Transverse colon (tissue), 4 donors: Measurements from ENCODE around the gene SYAP1. TPM values are rescaled to one million over a fixed set of nuclear protein-coding genes. Genes with fewer than 3 reads are reported as not detected.

Experiments
- DNase-seq: peaks from one replicate; pipeline ENCODE4 v3.0.0-alpha.2; 2019
- H3K27ac ChIP-seq, 4 donors: fragments of 200-600 bp; sonication (generic); 2 replicates each; pipeline ENCODE4 v1.5.1; 2016 to 2018; ENCODE audit warnings: inconsistent platforms in 4 of 4
- H3K27me3 ChIP-seq: fragments of 200-600 bp; sonication (generic); 2 replicates; pipeline ENCODE4 v1.5.1; 2017; ENCODE audit warnings: inconsistent platforms
- H3K36me3 ChIP-seq, 4 donors: fragments of 200-600 bp; sonication (generic); 2 replicates each; pipeline ENCODE4 v1.5.1; 2017 to 2019; ENCODE audit warnings: inconsistent platforms in 4 of 4
- H3K4me1 ChIP-seq, 4 donors: fragments of 200-600 bp; sonication (generic); 2 replicates each; pipeline ENCODE4 v1.5.1; 2017 to 2020; ENCODE audit warnings: inconsistent platforms in 4 of 4
- H3K4me3 ChIP-seq, 4 donors: fragments of 200-600 bp; sonication (generic); 1 replicate in 1 of 4; 2 replicates in 3 of 4; pipeline versions ENCODE4 v1.5.1 to v1.6.1; 2017 to 2019; ENCODE audit warnings: inconsistent platforms in 4 of 4
- H3K9me3 ChIP-seq, 2 donors: fragments of 200-600 bp; sonication (generic); 2 replicates each; pipeline ENCODE4 v1.5.1; 2017 to 2019; ENCODE audit warnings: inconsistent platforms in 2 of 2
- CTCF ChIP-seq, 5 experiments: fragments of 200-600 bp in 3 of 5; fragments of 450-650 bp in 2 of 5; sonication (generic) in 3 of 5; IDR thresholded peaks; 1 replicate in 2 of 5; 2 replicates in 3 of 5; pipeline ENCODE4 v1.5.1; 2016 to 2017; ENCODE audit warnings: antibody characterized with exemption in 5 of 5, inconsistent platforms in 3 of 5, mild to moderate bottlenecking in 2 of 5, moderate library complexity in 1 of 5
- EP300 ChIP-seq: sonication (generic); formaldehyde crosslinking; IDR thresholded peaks from one replicate; pipeline ENCODE4 v1.6.1; 2017; ENCODE audit warnings: antibody characterized with exemption, low read depth
- POLR2A ChIP-seq: fragments of 450-650 bp; IDR thresholded peaks from one replicate; pipeline ENCODE4 v1.6.1; 2016; ENCODE audit warnings: antibody characterized with exemption, mild to moderate bottlenecking, moderate library complexity
- POLR2AphosphoS5 ChIP-seq, 3 donors: sonication (generic); formaldehyde crosslinking; IDR thresholded peaks; one replicate each; pipeline ENCODE4 v1.6.1; 2016; ENCODE audit warnings: antibody characterized with exemption in 3 of 3
- whole genome bisulfite sequencing, 2 donors: methylation state at CpG; one replicate each; pipeline ENCODE4 v1.1.5; 2018; ENCODE audit warnings: low coverage in 1 of 2; 5-methylcytosine and 5-hydroxymethylcytosine counted together
- in situ Hi-C, 4 donors: fragments of 200-750 bp; cut with MboI; loops; one replicate each; pipeline versions ENCODE4 v1.15.0 to v1.15.1; 2017; ENCODE audit warnings: low sequenced_read_pairs in 3 of 4, low pct_ligation_motif_present in 1 of 4, low pct_unique_long_range_greater_than_20kb in 1 of 4
- intact Hi-C: fragments of 100-400 bp; cut with DNase I; formaldehyde crosslinking; loops from one replicate; pipeline ENCODE4 v1.15.1; 2023; ENCODE audit warnings: low total_unique reads
- total RNA-seq, 4 donors: library from RNA; depleted of rRNA; stranded (reverse); fragments of >200 nt; gene quantifications; one replicate each; pipeline ENCODE4 v1.1.0, GENCODE V29; 2016

Gene SYAP1
- 10 to 100 TPM; 25.3 to 34.1 (median 31.9) TPM for total RNA-seq

- no peaks in the 10 kb centered on the region for H3K9me3 ChIP-seq
- H3K27me3 ChIP-seq = no peaks in the 10 kb centered on the region
- peak within 1 kb of the TSS; percentile 90 to 97 (median 93) for H3K27ac ChIP-seq
- TF ChIP-seq CTCF (IDR thresholded peaks at IDR 0.05) (no peak), EP300 (peak; percentile 24), POLR2AphosphoS5 (IDR thresholded peaks at IDR 0.05) (peak; percentile 99), POLR2A (peak; percentile 99)
- H3K36me3 ChIP-seq = no peaks in the 10 kb centered on the region
- WGBS, 2 donors = 0% methylated on average over 22 of the region's 54 CpGs; no CpG with 5 or more reads in 1 of the 2 donors
- DNase-seq = peak; percentile 99
- intact Hi-C loops (loop anchor here (5.0 to 10.0 kb wide), 2 partner anchors 65 to 438 kb away; partner anchors contain the start of gene TXLNG), in situ Hi-C loops (no loop called here)
- peak within 1 kb of the TSS; percentile 59 to 70 (median 65) for H3K4me3 ChIP-seq
- H3K4me1 ChIP-seq = peaks cover 8 to 30% (median 13%) of the 10 kb centered on the region in 4 donors
Measured at GRCh38 chrX:16719334-16720084, at the start of gene SYAP1. TSS of gene SYAP1 (plus strand) at chrX:16719612. CDS start at chrX:16719725, 113 bp downstream.

GRCh38 chrX:16671005-16671404 is 48.4 kb upstream of the SYAP1 start:
- no peak for TF ChIP-seq POLR2A
- no peak for TF ChIP-seq EP300
- TF ChIP-seq POLR2AphosphoS5 (IDR thresholded peaks at IDR 0.05) = no peak
- peak in 3 of 5 experiments; percentile 10 to 17 (median 11) for TF ChIP-seq CTCF (IDR thresholded peaks at IDR 0.05)
- no peaks in the 10 kb centered on the region for H3K4me1 ChIP-seq
- no peak overlapping the region for H3K4me3 ChIP-seq
- H3K27me3 ChIP-seq = no peaks in the 10 kb centered on the region
- no peak for DNase-seq
- H3K9me3 ChIP-seq = no peaks in the 10 kb centered on the region
- no peaks in the 10 kb centered on the region for H3K36me3 ChIP-seq
- in situ Hi-C loops = loop anchor here in 2 of 4 donors (25.0 kb wide), 1 partner anchor 234 kb away; no protein-coding TSS in a partner anchor
- H3K27ac ChIP-seq = no peak overlapping the region
- intact Hi-C loops = no loop called here

- WGBS, 2 donors = 79 to 87% methylated on average over 4 to 11 of the region's 11 CpGs
- no peak overlapping the region for H3K4me3 ChIP-seq
- H3K27me3 ChIP-seq = no peaks in the 10 kb centered on the region
- no peaks in the 10 kb centered on the region for H3K9me3 ChIP-seq
- H3K4me1 ChIP-seq = no peaks in the 10 kb centered on the region
- TF ChIP-seq CTCF (IDR thresholded peaks at IDR 0.05) (no peak), POLR2A (no peak), EP300 (no peak), POLR2AphosphoS5 (IDR thresholded peaks at IDR 0.05) (no peak)
- intact Hi-C loops (no loop called here), in situ Hi-C loops (loop anchor here in 3 of 4 donors (25.0 kb wide), 2 partner anchors 241 to 991 kb away; no protein-coding TSS in a partner anchor)
- H3K27ac ChIP-seq = no peak overlapping the region
- no peak for DNase-seq
- H3K36me3 ChIP-seq = no peaks in the 10 kb centered on the region
Measured at GRCh38 chrX:16678689-16679088, 40.7 kb upstream of the SYAP1 start.

- 79 to 100% methylated on average over 1 to 7 of the region's 7 CpGs for WGBS, 2 donors
- TF ChIP-seq EP300 (no peak), POLR2AphosphoS5 (IDR thresholded peaks at IDR 0.05) (no peak), POLR2A (no peak), CTCF (IDR thresholded peaks at IDR 0.05) (no peak)
- H3K4me1 ChIP-seq = no peaks in the 10 kb centered on the region
- DNase-seq = no peak
- no peak overlapping the region for H3K4me3 ChIP-seq
- no peaks in the 10 kb centered on the region for H3K36me3 ChIP-seq
- in situ Hi-C loops = loop anchor here in 3 of 4 donors (25.0 kb wide), 2 partner anchors 246 to 996 kb away; no protein-coding TSS in a partner anchor
- intact Hi-C loops = no loop called here
- no peak overlapping the region for H3K27ac ChIP-seq
- H3K9me3 ChIP-seq = no peaks in the 10 kb centered on the region
- no peaks in the 10 kb centered on the region for H3K27me3 ChIP-seq
Measured at GRCh38 chrX:16683007-16683664, 36.3 kb upstream of the SYAP1 start.
